HepG2 (cell line): Measurements from ENCODE around the gene CRYBA2. TPM values are rescaled to one million over a fixed set of nuclear protein-coding genes. Genes with fewer than 3 reads are reported as not detected.

Experiments
- CHCHD3 ChIP-seq: sonication (generic); formaldehyde crosslinking; IDR thresholded peaks from 2 replicates; pipeline ENCODE4 v1.8.0; 2022; ENCODE audit warnings: mild to moderate bottlenecking, missing genetic modification reagents, moderate library complexity
- DRAP1 ChIP-seq: IDR thresholded peaks from 2 replicates; pipeline ENCODE4 v1.6.1; 2016; ENCODE audit warnings: missing genetic modification reagents, missing compliant biosample characterization
- ETV5 ChIP-seq: IDR thresholded peaks from 2 replicates; pipeline ENCODE4 v1.6.1; 2018; ENCODE audit warnings: missing biosample characterization, missing genetic modification reagents, inconsistent platforms, borderline replicate concordance
- HES4 ChIP-seq: sonication (generic); formaldehyde crosslinking; IDR thresholded peaks from 2 replicates; pipeline ENCODE4 v1.9.0; 2021; ENCODE audit warnings: mild to moderate bottlenecking, missing genetic modification reagents, borderline replicate concordance
- HINFP ChIP-seq: sonication (generic); formaldehyde crosslinking; IDR thresholded peaks from 2 replicates; pipeline ENCODE4 v1.4.0; 2020; ENCODE audit warnings: low read depth, mild to moderate bottlenecking, missing genetic modification reagents
- HNRNPLL ChIP-seq: fragments of 200-400 bp; formaldehyde crosslinking; IDR thresholded peaks from 2 replicates; pipeline ENCODE4 v1.6.1; 2017; ENCODE audit warnings: mild to moderate bottlenecking, low read depth, low read length; ENCODE audit not compliant: poor library complexity, severe bottlenecking
- HOXA3 ChIP-seq: sonication (generic); formaldehyde crosslinking; IDR thresholded peaks from 2 replicates; pipeline ENCODE4 v1.5.0; 2020; ENCODE audit warnings: missing genetic modification reagents
- KDM4B ChIP-seq: sonication (generic); formaldehyde crosslinking; IDR thresholded peaks from 2 replicates; pipeline ENCODE4 v1.4.0; 2020; ENCODE audit warnings: missing genetic modification reagents
- MAFG ChIP-seq: sonication (generic); formaldehyde crosslinking; IDR thresholded peaks from 2 replicates; pipeline ENCODE4 v1.5.1; 2020; ENCODE audit warnings: mild to moderate bottlenecking, missing genetic modification reagents
- MIER2 ChIP-seq: IDR thresholded peaks from 2 replicates; pipeline ENCODE4 v1.6.1; 2016; ENCODE audit warnings: missing biosample characterization, missing genetic modification reagents
- MTA1 ChIP-seq: sonication (generic); formaldehyde crosslinking; IDR thresholded peaks from 2 replicates; pipeline ENCODE4 v1.4.0; 2020; ENCODE audit warnings: missing genetic modification reagents, mild to moderate bottlenecking, borderline replicate concordance
- MXD3 ChIP-seq: IDR thresholded peaks from 2 replicates; pipeline ENCODE4 v1.6.1; 2016; ENCODE audit warnings: mild to moderate bottlenecking, missing biosample characterization, missing genetic modification reagents
- MYPOP ChIP-seq: sonication (generic); formaldehyde crosslinking; IDR thresholded peaks from 2 replicates; pipeline ENCODE4 v1.8.1; 2023; ENCODE audit warnings: mild to moderate bottlenecking, moderate library complexity, missing genetic modification reagents
- NCOA5 ChIP-seq: sonication (generic); formaldehyde crosslinking; IDR thresholded peaks from 2 replicates; pipeline ENCODE4 v1.4.0; 2020; ENCODE audit warnings: missing genetic modification reagents
- PAWR ChIP-seq: sonication (generic); formaldehyde crosslinking; IDR thresholded peaks from 2 replicates; pipeline ENCODE4 v1.4.0; 2020; ENCODE audit warnings: missing genetic modification reagents, mild to moderate bottlenecking, borderline replicate concordance
- TBX3 ChIP-seq: fragments of 450-650 bp; IDR thresholded peaks from 2 replicates; pipeline ENCODE4 v1.6.1; 2017; ENCODE audit warnings: antibody characterized with exemption, mild to moderate bottlenecking, inconsistent platforms, borderline replicate concordance
- U2AF2 ChIP-seq: fragments of 200-400 bp; formaldehyde crosslinking; IDR thresholded peaks from 2 replicates; pipeline ENCODE4 v1.6.1; 2017; ENCODE audit warnings: low read depth, mild to moderate bottlenecking, low read length
- ZFP37 ChIP-seq: sonication (generic); formaldehyde crosslinking; IDR thresholded peaks from 2 replicates; pipeline ENCODE4 v1.4.0; 2020; ENCODE audit warnings: missing genetic modification reagents, borderline replicate concordance
- ZNF124 ChIP-seq: sonication (generic); formaldehyde crosslinking; IDR thresholded peaks from 2 replicates; pipeline ENCODE4 v1.4.0; 2020; ENCODE audit warnings: missing genetic modification reagents
- ZNF547 ChIP-seq: sonication (generic); formaldehyde crosslinking; IDR thresholded peaks from 2 replicates; pipeline ENCODE4 v1.5.1; 2020; ENCODE audit warnings: mild to moderate bottlenecking, missing genetic modification reagents
- ZNF567 ChIP-seq: sonication (generic); formaldehyde crosslinking; IDR thresholded peaks from 2 replicates; pipeline ENCODE4 v1.8.1; 2023; ENCODE audit warnings: mild to moderate bottlenecking, missing genetic modification reagents, borderline replicate concordance
- polyA plus RNA-seq, 8 experiments: library from polyadenylated mRNA; depleted of rRNA in 3 of 8; stranded (reverse) in 7 of 8; unstranded in 1 of 8; fragments of >200 nt; fragmentation: Illumina TruSeq in 4 of 8; extraction: Trizol in 4 of 8; gene quantifications; 2 replicates each; pipeline versions ENCODE4 v1.2.1 to v1.2.3, GENCODE V29; 2011 to 2016; ENCODE audit warnings: low read depth in 4 of 8, missing spikeins in 1 of 8, mixed read lengths in 1 of 8; ENCODE audit not compliant: insufficient read depth in 1 of 8
- total RNA-seq, 5 experiments: library from RNA; depleted of rRNA; stranded (reverse); fragments of >200 nt; fragmentation: Illumina TruSeq; extraction: Trizol; gene quantifications; 2 replicates each; pipeline ENCODE4 v1.2.3, GENCODE V29; 2016; ENCODE audit warnings: low read depth in 1 of 5

The CRYBA2 gene
- total and polyA plus RNA-seq, 2 of the 13 experiments (the other 11 are each of a cell fraction or from before 2014, with no cell fraction given) = not detected

- no peak for TF ChIP-seq KDM4B
- TF ChIP-seq MAFG = no peak
- TF ChIP-seq NCOA5 (CRISPR knock-in tag) = no peak
- peak; percentile 64; the same call in 1 of the 2 replicates for TF ChIP-seq ZNF547
- TF ChIP-seq ZFP37 (CRISPR knock-in tag) = no peak
- TF ChIP-seq ETV5 (CRISPR knock-in tag) = peak; percentile 17; the same call in 1 of the 2 replicates
- peak; percentile 78 for TF ChIP-seq MIER2
- TF ChIP-seq MYPOP (CRISPR knock-in tag) = peak; percentile 100
- TF ChIP-seq HES4 (CRISPR knock-in tag) = no peak
- TF ChIP-seq HOXA3 (CRISPR knock-in tag) = 0 out of 2 replicates have a peak, but pooled peaks have one; percentile 43
- peak; percentile 64; the same call in 1 of the 2 replicates for TF ChIP-seq CHCHD3 (CRISPR knock-in tag)
- TF ChIP-seq ZNF567 (CRISPR knock-in tag) = no peak
- TF ChIP-seq HNRNPLL = peak; percentile 67
- TF ChIP-seq PAWR (CRISPR knock-in tag) = no peak
- 0 out of 2 replicates have a peak, but pooled peaks have one; percentile 30 for TF ChIP-seq DRAP1 (CRISPR knock-in tag)
- no peak for TF ChIP-seq U2AF2
- TF ChIP-seq MXD3 (CRISPR knock-in tag) = 0 out of 2 replicates have a peak, but pooled peaks have one; percentile 45
- TF ChIP-seq TBX3 = no peak
- TF ChIP-seq HINFP (CRISPR knock-in tag) = no peak
- TF ChIP-seq ZNF124 (CRISPR knock-in tag) = 0 out of 2 replicates have a peak, but pooled peaks have one; percentile 31
- peak; percentile 43; the same call in 1 of the 2 replicates for TF ChIP-seq MTA1 (CRISPR knock-in tag)
These were observed 13.1 kb downstream of the CRYBA2 start (continued) for GRCh38 chr2:218979846-218980734.
